ENCODE measurements around the gene SLC25A5. TPM values are rescaled to one million over a fixed set of nuclear protein-coding genes. Genes with fewer than 3 reads are reported as not detected.
"Not testable (repeated sequence)": the region's sequence is repeated elsewhere in the genome, so short reads cannot be mapped to it uniquely, and the experiment has no call there.

Gene SLC25A5
- polyA plus RNA-seq, 1 donor from 2014 or later: 158 TPM

DNA sequence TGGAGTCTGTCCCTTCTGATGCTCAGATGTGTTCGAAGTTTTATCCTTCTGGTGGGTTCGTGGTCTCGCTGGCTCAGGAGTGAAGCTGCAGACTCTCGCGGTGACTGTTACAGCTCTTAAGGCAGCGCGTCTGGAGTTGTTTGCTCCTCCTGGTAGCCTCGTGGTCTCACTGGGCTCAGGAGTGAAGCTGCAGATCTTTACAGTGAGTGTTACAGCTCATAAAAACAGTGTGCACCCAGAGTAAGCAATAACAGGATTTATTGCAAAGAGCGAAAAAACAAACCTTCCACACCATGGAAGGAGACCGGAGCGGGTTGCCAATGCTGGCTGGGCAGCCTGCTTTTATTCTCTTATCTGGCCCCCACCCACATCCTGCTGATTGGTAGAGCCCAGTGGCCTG lies 18.5 kb downstream of the SLC25A5 start:
- no peaks in the 10 kb centered on the region for H3K9me3 ChIP-seq (ENCODE audit: low read length)
- H3K4me2 ChIP-seq (ENCODE audit: low read length): no peak overlapping the region
- no peak overlapping the region for H3K27ac ChIP-seq (ENCODE audit: low read length)
- H3K9ac ChIP-seq (ENCODE audit: low read length): no peak overlapping the region
- no peaks in the 10 kb centered on the region for H3K9me2 ChIP-seq (ENCODE audit: insufficient read depth, low read length)
- no peaks in the 10 kb centered on the region for H3K27me3 ChIP-seq (ENCODE audit: insufficient read depth, low read depth, low read length)
- H3K4me3 ChIP-seq (ENCODE audit: low read length): no peak overlapping the region
- no peaks in the 10 kb centered on the region for H3K36me3 ChIP-seq (ENCODE audit: insufficient read depth, low read length)
- no peak overlapping the region for H2AFZ ChIP-seq (ENCODE audit: low read depth, low read length)
- TF ChIP-seq SMC3 (conservative IDR thresholded peaks at IDR 0.05; ENCODE audit: poor library complexity) (no peak), EZH2 (IDR thresholded peaks at IDR 0.05; ENCODE audit: borderline replicate concordance, insufficient read depth, low read length, poor library complexity, severe bottlenecking) (no peak), REST (IDR thresholded peaks at IDR 0.05; ENCODE audit: borderline replicate concordance) (no peak), TAF1 (IDR thresholded peaks at IDR 0.05; ENCODE audit: low read depth) (no peak), EP300 (conservative IDR thresholded peaks at IDR 0.05; ENCODE audit: poor library complexity, severe bottlenecking) (no peak)
- H4K20me1 ChIP-seq (ENCODE audit: insufficient read depth): no peaks in the 10 kb centered on the region
- no peaks in the 10 kb centered on the region for H3F3A ChIP-seq (ENCODE audit: insufficient read depth, low read length, poor library complexity, severe bottlenecking)
- H3K79me2 ChIP-seq (replicated peaks; ENCODE audit: insufficient read depth, low read length): no peaks in the 10 kb centered on the region

GRCh38 chrX:119487766-119488165 lies 19.5 kb downstream of the SLC25A5 start:
- H3F3A ChIP-seq (ENCODE audit: insufficient read depth, low read length, poor library complexity, severe bottlenecking); H3K79me2 ChIP-seq (replicated peaks; ENCODE audit: insufficient read depth, low read length); H3K4me2 ChIP-seq (ENCODE audit: low read length); H3K9me2 ChIP-seq (ENCODE audit: insufficient read depth, low read length); H2AFZ ChIP-seq (ENCODE audit: low read depth, low read length); H3K36me3 ChIP-seq (ENCODE audit: insufficient read depth, low read length); H3K27ac ChIP-seq (ENCODE audit: low read length); H3K9ac ChIP-seq (ENCODE audit: low read length); H3K27me3 ChIP-seq (ENCODE audit: insufficient read depth, low read depth, low read length); H3K4me3 ChIP-seq (ENCODE audit: low read length); H4K20me1 ChIP-seq (ENCODE audit: insufficient read depth); H3K9me3 ChIP-seq (ENCODE audit: low read length): not testable (repeated sequence)

GRCh38 chrX:119488749-119489148 lies 20.5 kb downstream of the SLC25A5 start:
- Histone ChIP-seq H3K4me2 (ENCODE audit: low read length) (no peak overlapping the region), H3K9me3 (ENCODE audit: low read length) (no peaks in the 10 kb centered on the region), H3K9me2 (ENCODE audit: insufficient read depth, low read length) (no peaks in the 10 kb centered on the region), H3K9ac (ENCODE audit: low read length) (no peak overlapping the region), H3K27me3 (ENCODE audit: insufficient read depth, low read depth, low read length) (no peaks in the 10 kb centered on the region), H3K79me2 (replicated peaks; ENCODE audit: insufficient read depth, low read length) (no peaks in the 10 kb centered on the region), H3K27ac (ENCODE audit: low read length) (no peak overlapping the region), H3F3A (ENCODE audit: insufficient read depth, low read length, poor library complexity, severe bottlenecking) (no peaks in the 10 kb centered on the region), H2AFZ (ENCODE audit: low read depth, low read length) (no peak overlapping the region), H4K20me1 (ENCODE audit: insufficient read depth) (no peaks in the 10 kb centered on the region), H3K4me3 (ENCODE audit: low read length) (no peak overlapping the region), H3K36me3 (ENCODE audit: insufficient read depth, low read length) (no peaks in the 10 kb centered on the region)
- TF ChIP-seq MXI1 (conservative IDR thresholded peaks at IDR 0.05; ENCODE audit: poor library complexity, severe bottlenecking): no peak
- TF ChIP-seq POLR2AphosphoS5 (IDR thresholded peaks at IDR 0.05): no peak
- TF ChIP-seq TAF1 (IDR thresholded peaks at IDR 0.05; ENCODE audit: low read depth): no peak
- TF ChIP-seq EZH2 (IDR thresholded peaks at IDR 0.05; ENCODE audit: borderline replicate concordance, insufficient read depth, low read length, poor library complexity, severe bottlenecking): no peak
- TF ChIP-seq RAD21 (conservative IDR thresholded peaks at IDR 0.05): peak; percentile 35
- TF ChIP-seq EP300 (conservative IDR thresholded peaks at IDR 0.05; ENCODE audit: poor library complexity, severe bottlenecking): no peak
- TF ChIP-seq SMC3 (conservative IDR thresholded peaks at IDR 0.05; ENCODE audit: poor library complexity): peak; percentile 48
- TF ChIP-seq REST (IDR thresholded peaks at IDR 0.05; ENCODE audit: borderline replicate concordance): no peak
- TF ChIP-seq CTCF (IDR thresholded peaks at IDR 0.05; ENCODE audit: poor library complexity, severe bottlenecking): peak; percentile 55
